Endothelial cell of umbilical vein (primary cell): Measurements from ENCODE around the gene NFKB2.

Experiments
- CTCF ChIP-seq, 2 donors: IDR thresholded peaks; 1 replicate in 1 of 2; 2 replicates in 1 of 2; pipeline ENCODE4 v1.5.1; 2011; ENCODE audit warnings: low read length in 2 of 2, mild to moderate bottlenecking in 2 of 2, moderate library complexity in 2 of 2, control low read depth in 1 of 2, inconsistent platforms in 1 of 2, low read depth in 1 of 2; ENCODE audit not compliant: insufficient read depth in 1 of 2; ENCODE audit errors: extremely low read depth in 1 of 2
- EZH2 ChIP-seq: IDR thresholded peaks from 2 replicates; pipeline ENCODE4 v1.6.1; 2012; ENCODE audit warnings: borderline replicate concordance, low read depth, mild to moderate bottlenecking, moderate library complexity, low read length, inconsistent platforms; ENCODE audit not compliant: severe bottlenecking
- JUN ChIP-seq: IDR thresholded peaks from 2 replicates; pipeline ENCODE4 v1.6.1; 2011; ENCODE audit warnings: borderline replicate concordance, low read depth; ENCODE audit not compliant: insufficient read length, insufficient read depth
- MAX ChIP-seq: IDR thresholded peaks from 2 replicates; pipeline ENCODE4 v1.6.1; 2011; ENCODE audit not compliant: insufficient read depth, insufficient read length
- MYC ChIP-seq: IDR thresholded peaks from one replicate; pipeline ENCODE4 v1.6.1; 2011; ENCODE audit warnings: mild to moderate bottlenecking, low read depth, low read length
- POLR2A ChIP-seq: IDR thresholded peaks from 2 replicates; pipeline ENCODE4 v1.6.1; 2012; ENCODE audit warnings: low read depth, mild to moderate bottlenecking, control low read depth, low read length
- POLR2AphosphoS5 ChIP-seq: IDR thresholded peaks from 2 replicates; pipeline ENCODE4 v1.6.1; 2012; ENCODE audit warnings: low read depth, mild to moderate bottlenecking, control low read depth, low read length, moderate library complexity; ENCODE audit not compliant: insufficient read depth

GRCh38 chr10:102375867-102376266, 19.6 kb upstream of the NFKB2 start:
- TF ChIP-seq CTCF (IDR thresholded peaks at IDR 0.05; ENCODE audit: extremely low read depth in 1 of 2, insufficient read depth in 1 of 2, low read depth in 1 of 2, low read length in 2 of 2) (no peak), EZH2 (no peak), POLR2AphosphoS5 (no peak), POLR2A (no peak), JUN (no peak), MAX (no peak), MYC (no peak)
